Vagina (tissue), 2 donors: ENCODE results near the gene PAGE2B. TPM values are rescaled to one million over a fixed set of nuclear protein-coding genes. Genes with fewer than 3 reads are reported as not detected.

ENCODE experiments used
- DNase-seq, 2 donors: peaks; one replicate each; pipeline ENCODE4 v3.0.0-alpha.2; 2017; ENCODE audit errors: extremely low spot score in 2 of 2
- H3K27ac ChIP-seq: fragments of 200-600 bp; sonication (generic); one replicate; pipeline ENCODE4 v1.5.1; 2019
- H3K27me3 ChIP-seq: fragments of 200-600 bp; sonication (generic); one replicate; pipeline ENCODE4 v1.5.1; 2019
- H3K36me3 ChIP-seq, 2 donors: fragments of 200-600 bp; sonication (generic); one replicate each; pipeline ENCODE4 v1.5.1; 2017 to 2019
- H3K4me1 ChIP-seq: fragments of 200-600 bp; sonication (generic); one replicate; pipeline ENCODE4 v1.5.1; 2019
- H3K4me3 ChIP-seq, 2 donors: fragments of 200-600 bp; sonication (generic); 1 replicate in 1 of 2; 2 replicates in 1 of 2; pipeline ENCODE4 v1.5.1; 2016 to 2019
- H3K9me3 ChIP-seq: fragments of 200-600 bp; sonication (generic); one replicate; pipeline ENCODE4 v1.5.1; 2019
- POLR2A ChIP-seq, 2 donors: fragments of 450-650 bp; IDR thresholded peaks; one replicate each; pipeline ENCODE4 v1.6.1; 2017; ENCODE audit warnings: antibody characterized with exemption in 2 of 2, mild to moderate bottlenecking in 2 of 2, moderate library complexity in 2 of 2
- POLR2AphosphoS5 ChIP-seq, 2 donors: sonication (generic); formaldehyde crosslinking; IDR thresholded peaks; one replicate each; pipeline ENCODE4 v1.9.0; 2017; ENCODE audit warnings: antibody characterized with exemption in 2 of 2, mild to moderate bottlenecking in 2 of 2, low read depth in 1 of 2; ENCODE audit not compliant: insufficient read depth in 1 of 2
- intact Hi-C: fragments of 100-400 bp; cut with DNase I; formaldehyde crosslinking; loops from one replicate; pipeline ENCODE4 v1.15.1; 2023
- total RNA-seq: library from RNA; depleted of rRNA; stranded (reverse); fragments of >200 nt; gene quantifications from one replicate; pipeline ENCODE4 v1.2.3, GENCODE V29; 2016
- TF ChIP-seq, protein P1 (sequence below), 3 experiments: fragments of 450-650 bp in 2 of 3; fragments of 200-600 bp in 1 of 3; sonication (generic) in 1 of 3; IDR thresholded peaks; one replicate each; pipeline ENCODE4 v1.5.1; 2017 to 2019; ENCODE audit warnings: antibody characterized with exemption in 3 of 3, mild to moderate bottlenecking in 2 of 3, moderate library complexity in 2 of 3

Gene PAGE2B, protein sequence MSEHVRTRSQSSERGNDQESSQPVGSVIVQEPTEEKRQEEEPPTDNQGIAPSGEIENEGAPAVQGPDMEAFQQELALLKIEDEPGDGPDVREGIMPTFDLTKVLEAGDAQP
- total RNA-seq, result not detected

DNA sequence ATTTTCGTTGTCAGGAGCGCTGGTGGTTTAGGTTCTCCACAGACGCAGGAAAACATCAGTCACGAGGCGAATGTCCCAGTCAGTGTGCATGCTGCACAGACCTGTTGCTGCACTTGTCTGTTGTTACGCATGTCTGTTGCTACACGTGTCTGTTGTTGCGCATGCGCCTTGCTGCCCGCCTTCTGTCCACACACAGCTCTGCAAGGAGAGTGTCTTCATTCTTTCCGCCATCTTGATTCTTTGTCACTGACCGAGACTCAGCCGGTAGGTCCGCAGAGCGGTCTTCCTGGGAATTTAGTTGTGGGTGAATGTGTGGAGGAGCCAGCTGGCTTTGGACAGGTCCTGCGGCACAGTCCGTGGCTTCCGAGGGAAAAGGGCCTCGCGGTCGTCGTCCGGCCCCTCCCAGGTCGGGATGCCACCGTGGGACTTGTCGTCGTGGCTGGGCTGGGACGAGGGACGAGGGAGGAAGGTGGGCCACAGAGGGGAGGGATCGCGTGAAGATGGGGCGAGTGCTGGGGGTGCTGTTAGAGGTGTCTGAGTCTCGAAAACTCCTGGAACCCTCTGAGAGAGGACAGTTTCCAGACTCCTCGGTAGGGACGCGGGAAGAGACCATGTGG lies at the start of gene PAGE2B:
Gene PAGE2B, plus strand, starts transcription at position 180 of the 617 bp plus-strand sequence. CDS start 1,012 bp downstream, outside the sequence.
- intact Hi-C loops, result no loop called here
- H3K27ac ChIP-seq, result no peak within 1 kb of the TSS
- H3K4me3 ChIP-seq, result no peak within 1 kb of the TSS
- TF ChIP-seq, protein P1, sequence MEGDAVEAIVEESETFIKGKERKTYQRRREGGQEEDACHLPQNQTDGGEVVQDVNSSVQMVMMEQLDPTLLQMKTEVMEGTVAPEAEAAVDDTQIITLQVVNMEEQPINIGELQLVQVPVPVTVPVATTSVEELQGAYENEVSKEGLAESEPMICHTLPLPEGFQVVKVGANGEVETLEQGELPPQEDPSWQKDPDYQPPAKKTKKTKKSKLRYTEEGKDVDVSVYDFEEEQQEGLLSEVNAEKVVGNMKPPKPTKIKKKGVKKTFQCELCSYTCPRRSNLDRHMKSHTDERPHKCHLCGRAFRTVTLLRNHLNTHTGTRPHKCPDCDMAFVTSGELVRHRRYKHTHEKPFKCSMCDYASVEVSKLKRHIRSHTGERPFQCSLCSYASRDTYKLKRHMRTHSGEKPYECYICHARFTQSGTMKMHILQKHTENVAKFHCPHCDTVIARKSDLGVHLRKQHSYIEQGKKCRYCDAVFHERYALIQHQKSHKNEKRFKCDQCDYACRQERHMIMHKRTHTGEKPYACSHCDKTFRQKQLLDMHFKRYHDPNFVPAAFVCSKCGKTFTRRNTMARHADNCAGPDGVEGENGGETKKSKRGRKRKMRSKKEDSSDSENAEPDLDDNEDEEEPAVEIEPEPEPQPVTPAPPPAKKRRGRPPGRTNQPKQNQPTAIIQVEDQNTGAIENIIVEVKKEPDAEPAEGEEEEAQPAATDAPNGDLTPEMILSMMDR (IDR thresholded peaks at IDR 0.05), result no peak
- no peak for TF ChIP-seq POLR2A (IDR thresholded peaks at IDR 0.05)
- no peak for TF ChIP-seq POLR2AphosphoS5 (IDR thresholded peaks at IDR 0.05; ENCODE audit: insufficient read depth in 1 of 2, low read depth in 1 of 2)
- no peaks in the 10 kb centered on the region for H3K4me1 ChIP-seq
- no peaks in the 10 kb centered on the region for H3K9me3 ChIP-seq
- DNase-seq, result no peak
- no peaks in the 10 kb centered on the region for H3K27me3 ChIP-seq
- H3K36me3 ChIP-seq, result no peaks in the 10 kb centered on the region

DNA sequence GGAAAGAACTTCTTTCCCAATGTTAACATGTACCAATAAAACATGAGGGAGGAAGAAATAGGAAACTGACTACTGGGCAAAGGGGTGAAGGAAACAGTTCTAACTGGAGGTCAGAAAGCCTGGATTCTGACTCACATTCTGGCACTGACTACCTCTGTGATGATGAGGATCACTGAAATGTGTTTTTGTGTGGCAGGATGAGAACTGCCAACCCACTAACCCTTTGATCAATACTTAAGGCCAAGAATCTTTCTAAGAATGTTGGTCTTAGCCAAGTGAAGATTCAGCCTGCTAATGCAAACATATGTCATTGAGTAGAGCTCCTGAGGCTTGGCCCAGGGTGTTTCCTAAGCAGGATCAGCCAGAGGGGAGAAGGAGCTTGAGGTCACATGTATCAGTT lies 48.7 kb upstream of the PAGE2B start:
- H3K4me1 ChIP-seq, result no peaks in the 10 kb centered on the region
- no peaks in the 10 kb centered on the region for H3K9me3 ChIP-seq
- intact Hi-C loops, result loop anchor here (10.0 kb wide), 1 partner anchor 1589 kb away; no protein-coding TSS in a partner anchor
- H3K27me3 ChIP-seq, result no peaks in the 10 kb centered on the region
- DNase-seq, result no peak
- H3K27ac ChIP-seq, result no peak overlapping the region
- TF ChIP-seq, protein P1 (IDR thresholded peaks at IDR 0.05), result no peak
- TF ChIP-seq POLR2A (IDR thresholded peaks at IDR 0.05) (no peak), POLR2AphosphoS5 (IDR thresholded peaks at IDR 0.05; ENCODE audit: insufficient read depth in 1 of 2, low read depth in 1 of 2) (no peak)
- H3K4me3 ChIP-seq, result no peak overlapping the region
- no peaks in the 10 kb centered on the region for H3K36me3 ChIP-seq

DNA sequence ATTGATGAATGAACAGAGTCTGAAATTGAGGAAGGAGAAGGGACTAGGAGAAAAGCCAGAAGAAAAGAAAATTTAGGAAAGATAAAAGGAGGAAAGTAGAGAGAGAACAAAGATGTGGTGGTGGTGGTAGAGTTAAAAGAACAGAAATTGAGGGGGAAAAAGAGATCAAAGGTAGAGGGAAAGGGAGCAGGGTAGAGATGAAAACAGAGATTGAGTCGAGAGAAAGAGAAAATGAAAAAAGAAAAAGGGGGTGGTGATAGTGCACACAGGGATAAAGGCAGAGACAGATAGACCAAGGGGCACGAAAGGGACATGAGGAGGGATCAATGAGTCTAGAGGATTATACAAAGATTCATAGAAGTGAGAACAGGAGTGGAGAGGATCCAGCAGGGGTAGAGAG lies 48.0 kb upstream of the PAGE2B start:
- intact Hi-C loops, result loop anchor here (10.0 kb wide), 1 partner anchor 1588 kb away; no protein-coding TSS in a partner anchor
- no peak overlapping the region for H3K4me3 ChIP-seq
- no peak overlapping the region for H3K27ac ChIP-seq
- DNase-seq, result no peak
- no peaks in the 10 kb centered on the region for H3K4me1 ChIP-seq
- TF ChIP-seq POLR2AphosphoS5 (IDR thresholded peaks at IDR 0.05; ENCODE audit: insufficient read depth in 1 of 2, low read depth in 1 of 2) (no peak), POLR2A (IDR thresholded peaks at IDR 0.05) (no peak)
- TF ChIP-seq, protein P1 (IDR thresholded peaks at IDR 0.05), result no peak
- H3K36me3 ChIP-seq, result no peaks in the 10 kb centered on the region
- no peaks in the 10 kb centered on the region for H3K27me3 ChIP-seq
- no peaks in the 10 kb centered on the region for H3K9me3 ChIP-seq

DNA sequence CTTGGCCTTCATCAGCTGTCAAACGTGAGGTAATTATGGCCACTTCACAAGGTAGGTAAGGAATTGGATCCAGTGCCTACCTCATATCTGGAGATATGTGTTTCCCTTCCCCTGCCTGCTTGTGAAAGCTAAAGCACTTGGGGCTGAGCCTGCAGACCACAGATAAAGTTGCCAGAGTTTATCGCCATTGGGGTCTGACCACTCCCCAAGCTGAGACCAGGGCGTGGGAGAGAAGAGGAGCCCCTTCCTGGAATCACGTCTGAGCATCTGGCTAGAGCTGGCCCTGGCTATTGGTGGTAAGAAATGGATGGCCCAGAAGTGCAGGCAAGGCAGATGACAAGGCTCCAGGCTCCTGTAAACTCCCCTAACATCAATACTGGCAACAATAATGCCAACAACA lies 46.8 kb upstream of the PAGE2B start:
- TF ChIP-seq POLR2A (IDR thresholded peaks at IDR 0.05), result no peak
- TF ChIP-seq, protein P1 (IDR thresholded peaks at IDR 0.05), result no peak
- TF ChIP-seq POLR2AphosphoS5 (IDR thresholded peaks at IDR 0.05; ENCODE audit: insufficient read depth in 1 of 2, low read depth in 1 of 2), result no peak

DNA sequence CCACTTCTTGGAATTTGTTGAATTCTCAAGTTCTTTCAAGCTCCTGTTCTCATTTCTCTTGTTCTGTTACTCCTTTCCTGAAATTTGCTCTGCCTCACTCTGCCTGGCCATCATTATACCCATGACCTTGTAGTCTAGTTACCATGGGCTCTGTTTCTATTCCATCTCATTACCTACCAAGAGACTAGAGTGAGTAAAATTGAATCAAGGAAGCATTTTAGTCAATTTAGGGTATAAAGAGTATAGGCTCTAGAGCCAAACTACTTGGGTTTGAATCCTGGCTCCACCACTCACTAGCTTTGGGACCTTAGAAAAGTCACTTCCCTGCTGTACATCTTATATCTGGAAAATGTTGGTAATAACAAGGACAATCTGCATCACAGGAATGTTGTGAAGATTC lies 46.2 kb upstream of the PAGE2B start:
- Histone ChIP-seq H3K36me3 (no peaks in the 10 kb centered on the region), H3K27me3 (no peaks in the 10 kb centered on the region), H3K9me3 (no peaks in the 10 kb centered on the region), H3K27ac (no peak overlapping the region), H3K4me3 (no peak overlapping the region), H3K4me1 (no peaks in the 10 kb centered on the region)
- DNase-seq, result no peak
- intact Hi-C loops, result loop anchor here (10.0 kb wide), 1 partner anchor 1586 kb away; no protein-coding TSS in a partner anchor
- TF ChIP-seq, protein P1 (IDR thresholded peaks at IDR 0.05), result no peak

More for the DNA sequence above, 46.8 kb upstream of the PAGE2B start:
- Histone ChIP-seq H3K9me3 (no peaks in the 10 kb centered on the region), H3K4me3 (no peak overlapping the region), H3K27me3 (no peaks in the 10 kb centered on the region), H3K36me3 (no peaks in the 10 kb centered on the region), H3K27ac (no peak overlapping the region), H3K4me1 (no peaks in the 10 kb centered on the region)
- intact Hi-C loops, result loop anchor here (10.0 kb wide), 1 partner anchor 1587 kb away; no protein-coding TSS in a partner anchor
- no peak for DNase-seq
